Tibial nerve (tissue), 4 donors: ENCODE measurements around the gene PLA2R1. TPM values are rescaled to one million over a fixed set of nuclear protein-coding genes. Genes with fewer than 3 reads are reported as not detected.
A peak's percentile ranks its signal among the peaks of the same experiment; 100 is the strongest.
"Not testable (repeated sequence)": the region's sequence is repeated elsewhere in the genome, so short reads cannot be mapped to it uniquely, and the experiment has no call there.

Source experiments
- DNase-seq, 2 donors: peaks; one replicate each; pipeline ENCODE4 v3.0.0-alpha.2; 2019; ENCODE audit warnings: low spot score in 2 of 2
- H3K27ac ChIP-seq, 4 donors: fragments of 200-600 bp; sonication (generic) in 3 of 4; one replicate each; pipeline ENCODE4 v1.5.1; 2017 to 2019; ENCODE audit warnings: mild to moderate bottlenecking in 1 of 4
- H3K27me3 ChIP-seq, 2 donors: fragments of 200-600 bp; sonication (generic) in 1 of 2; one replicate each; pipeline versions ENCODE4 v1.5.1 to v1.6.0; 2017 to 2019
- H3K36me3 ChIP-seq, 3 donors: fragments of 200-600 bp; sonication (generic); one replicate each; pipeline ENCODE4 v1.5.1; 2018 to 2019
- H3K4me1 ChIP-seq, 4 donors: fragments of 200-600 bp; sonication (generic) in 3 of 4; one replicate each; pipeline ENCODE4 v1.5.1; 2017 to 2019
- H3K4me3 ChIP-seq, 4 donors: fragments of 200-600 bp; sonication (generic) in 3 of 4; one replicate each; pipeline ENCODE4 v1.5.1; 2017 to 2019; ENCODE audit warnings: mild to moderate bottlenecking in 1 of 4, moderate library complexity in 1 of 4
- H3K9me3 ChIP-seq, 4 donors: fragments of 200-600 bp; sonication (generic) in 3 of 4; one replicate each; pipeline ENCODE4 v1.5.1; 2017 to 2019
- CTCF ChIP-seq, 5 experiments: fragments of 200-600 bp in 3 of 5; fragments of 450-650 bp in 2 of 5; sonication (generic) in 3 of 5; IDR thresholded peaks; one replicate each; pipeline ENCODE4 v1.5.1; 2016 to 2019; ENCODE audit warnings: antibody characterized with exemption in 5 of 5, mild to moderate bottlenecking in 3 of 5, moderate library complexity in 2 of 5
- EP300 ChIP-seq, 2 donors: sonication (generic); formaldehyde crosslinking; IDR thresholded peaks; one replicate each; pipeline ENCODE4 v1.6.1; 2017; ENCODE audit warnings: antibody characterized with exemption in 2 of 2, mild to moderate bottlenecking in 1 of 2
- POLR2A ChIP-seq, 2 donors: fragments of 450-650 bp; IDR thresholded peaks; one replicate each; pipeline ENCODE4 v1.6.1; 2017; ENCODE audit warnings: antibody characterized with exemption in 2 of 2, mild to moderate bottlenecking in 2 of 2, moderate library complexity in 2 of 2
- WGBS, 2 donors: methylation state at CpG; one replicate each; pipeline ENCODE4 v1.1.5; 2018; 5-methylcytosine and 5-hydroxymethylcytosine counted together
- total RNA-seq, 4 donors: library from RNA; depleted of rRNA; stranded (reverse); fragments of >200 nt; gene quantifications; one replicate each; pipeline ENCODE4 v1.1.0, GENCODE V29; 2016

The PLA2R1 gene
- total RNA-seq, 4 donors from 2014 or later: 11.1 to 22.7 (median 18.6) TPM

DNA sequence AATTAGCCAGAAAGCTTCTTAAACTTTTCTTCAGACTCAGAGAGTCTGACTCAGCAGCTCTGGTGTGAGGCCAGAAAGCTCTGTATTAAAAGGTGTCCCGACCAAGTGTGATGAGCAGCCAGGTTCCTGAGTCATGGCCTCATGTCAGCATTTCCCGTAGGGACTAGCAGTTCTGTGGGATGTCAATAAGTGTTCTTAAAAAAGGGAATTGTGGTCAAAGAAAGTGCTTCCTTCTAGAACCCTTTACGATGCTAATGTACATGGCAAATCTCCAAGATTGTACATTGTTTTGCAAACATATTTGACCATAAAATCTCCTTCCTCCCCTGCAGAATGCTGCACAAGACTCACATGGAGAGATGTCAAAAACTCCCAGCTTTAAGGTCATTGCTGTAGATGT is 80.1 kb downstream of the PLA2R1 start:
- Histone ChIP-seq H3K36me3 (peaks cover 0 to 18% (median 0%) of the 10 kb centered on the region in 3 donors), H3K27ac (no peak overlapping the region), H3K9me3 (peaks cover 0 to 7% (median 0%) of the 10 kb centered on the region in 4 donors), H3K4me1 (peaks cover 0 to 25% (median 0%) of the 10 kb centered on the region in 4 donors), H3K27me3 (no peaks in the 10 kb centered on the region), H3K4me3 (no peak overlapping the region)
- 18 to 24% methylated on average over 3 of the region's 3 CpGs for WGBS, 2 donors
- peak; percentile 14 to 49 for DNase-seq
- TF ChIP-seq CTCF (IDR thresholded peaks at IDR 0.05) (no peak), EP300 (IDR thresholded peaks at IDR 0.05) (peak in 1 of 2 donors; percentile 23), POLR2A (IDR thresholded peaks at IDR 0.05) (no peak)

DNA sequence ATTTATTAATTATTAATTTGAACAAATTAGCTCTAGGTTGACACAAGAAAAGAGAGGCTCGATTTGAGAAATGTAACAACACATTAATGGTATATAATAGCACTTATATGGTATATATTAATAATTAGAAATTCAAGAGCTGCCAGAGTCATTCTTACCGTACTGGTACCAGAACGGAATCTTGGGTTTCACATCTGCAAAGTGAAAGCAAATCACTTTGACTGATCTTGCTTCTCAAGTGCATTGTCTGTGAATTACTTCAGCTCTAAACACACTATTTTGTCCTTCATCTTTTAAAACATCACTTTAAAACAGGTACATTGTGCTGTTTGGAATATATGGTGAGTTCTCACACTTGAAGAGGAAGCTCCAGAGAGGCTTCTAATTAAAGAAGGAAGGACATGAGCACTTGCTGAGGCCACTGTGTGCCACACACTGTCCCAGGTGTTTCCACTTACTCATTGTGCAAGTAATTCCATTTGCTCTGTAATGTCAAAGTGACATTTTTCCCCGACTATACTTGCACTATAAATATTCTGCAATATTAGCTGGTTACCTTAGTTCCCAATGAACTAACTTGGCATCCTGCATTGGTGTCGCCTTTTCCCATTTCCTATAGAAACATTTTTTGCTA is 85.8 kb downstream of the PLA2R1 start:
- TF ChIP-seq POLR2A (IDR thresholded peaks at IDR 0.05) (no peak), EP300 (IDR thresholded peaks at IDR 0.05) (no peak), CTCF (IDR thresholded peaks at IDR 0.05) (no peak)
- 85 to 90% methylated on average over 5 of the region's 5 CpGs for WGBS, 2 donors

DNA sequence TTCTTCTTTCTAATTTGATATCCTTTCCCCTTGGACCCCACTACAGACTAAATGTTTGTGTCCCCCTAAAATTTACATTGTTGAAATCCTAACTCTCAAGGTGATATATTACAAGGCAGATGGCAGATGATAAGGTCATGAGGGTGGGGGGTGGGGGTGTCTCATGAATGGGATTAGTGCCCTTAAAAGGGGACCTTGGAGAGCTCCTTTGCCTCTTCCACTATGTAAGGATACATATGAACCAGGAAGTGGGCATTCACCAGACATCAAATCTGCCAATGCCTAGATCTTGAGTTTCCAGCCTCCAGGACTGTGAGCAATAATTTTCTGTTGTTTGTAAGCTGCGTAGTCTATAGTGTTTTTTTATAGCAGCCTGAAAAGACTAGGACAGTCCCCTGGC is 89.1 kb downstream of the PLA2R1 start:
- H3K4me1 ChIP-seq: peaks cover 0 to 2% (median 0%) of the 10 kb centered on the region in 4 donors
- DNase-seq: no peak
- peaks cover 0 to 2% (median 0%) of the 10 kb centered on the region in 3 donors for H3K36me3 ChIP-seq
- no peaks in the 10 kb centered on the region for H3K27me3 ChIP-seq
- H3K9me3 ChIP-seq: no peaks in the 10 kb centered on the region
- no peak for TF ChIP-seq POLR2A (IDR thresholded peaks at IDR 0.05)
- no peak for TF ChIP-seq EP300 (IDR thresholded peaks at IDR 0.05)
- no peak for TF ChIP-seq CTCF (IDR thresholded peaks at IDR 0.05)
- WGBS, 2 donors: 92 to 100% methylated on average over 1 of the region's 1 CpG
- H3K4me3 ChIP-seq: no peak overlapping the region
- no peak overlapping the region for H3K27ac ChIP-seq

More for the DNA sequence above, 85.8 kb downstream of the PLA2R1 start:
- Histone ChIP-seq H3K36me3 (peaks cover 0 to 2% (median 0%) of the 10 kb centered on the region in 3 donors), H3K9me3 (no peaks in the 10 kb centered on the region), H3K4me3 (no peak overlapping the region), H3K4me1 (no peaks in the 10 kb centered on the region), H3K27me3 (no peaks in the 10 kb centered on the region), H3K27ac (no peak overlapping the region)
- DNase-seq: no peak

- Histone ChIP-seq H3K27ac (no peak overlapping the region), H3K9me3 (no peaks in the 10 kb centered on the region), H3K27me3 (no peaks in the 10 kb centered on the region), H3K36me3 (peaks cover 0 to 2% (median 0%) of the 10 kb centered on the region in 3 donors), H3K4me1 (peaks cover 0 to 5% (median 0%) of the 10 kb centered on the region in 4 donors), H3K4me3 (no peak overlapping the region)
- TF ChIP-seq POLR2A (IDR thresholded peaks at IDR 0.05) (no peak), CTCF (IDR thresholded peaks at IDR 0.05) (no peak), EP300 (IDR thresholded peaks at IDR 0.05) (no peak)
- DNase-seq: no peak
- 74 to 82% methylated on average over 7 of the region's 7 CpGs for WGBS, 2 donors
Observed at GRCh38 chr2:159971365-159972152, 90.9 kb downstream of the PLA2R1 start.

GRCh38 chr2:159970548-159970947 is 91.9 kb downstream of the PLA2R1 start:
- not testable (repeated sequence) for H3K4me3 ChIP-seq, H3K27ac ChIP-seq, DNase-seq, H3K27me3 ChIP-seq, H3K36me3 ChIP-seq, H3K9me3 ChIP-seq, H3K4me1 ChIP-seq
- WGBS, 2 donors: 88 to 89% methylated on average over 1 of the region's 1 CpG
